Liver (tissue), 3 donors: ENCODE results near the gene TTC39C.

ENCODE experiments used
- EGR1 ChIP-seq, 2 donors: IDR thresholded peaks; 2 replicates each; pipeline ENCODE4 v1.6.1; 2016 to 2018; ENCODE audit warnings: antibody characterized with exemption in 2 of 2, low read depth in 2 of 2
- GABPA ChIP-seq, 2 donors: IDR thresholded peaks in 1 of 2; conservative IDR thresholded peaks in 1 of 2; 2 replicates each; pipeline ENCODE4 v1.6.1; 2016; ENCODE audit warnings: antibody characterized with exemption in 2 of 2, mild to moderate bottlenecking in 1 of 2, moderate library complexity in 1 of 2
- HNF4G ChIP-seq: IDR thresholded peaks from 2 replicates; pipeline ENCODE4 v1.6.1; 2016; ENCODE audit warnings: antibody characterized with exemption
- NR2F2 ChIP-seq: IDR thresholded peaks from 2 replicates; pipeline ENCODE4 v1.6.1; 2016; ENCODE audit warnings: antibody characterized with exemption
- RAD21 ChIP-seq, 2 donors: IDR thresholded peaks; 2 replicates each; pipeline ENCODE4 v1.6.1; 2016; ENCODE audit warnings: antibody characterized with exemption in 2 of 2, mild to moderate bottlenecking in 2 of 2
- SP1 ChIP-seq: IDR thresholded peaks from 2 replicates; pipeline ENCODE4 v1.6.1; 2018; ENCODE audit warnings: antibody characterized with exemption, mild to moderate bottlenecking
- TAF1 ChIP-seq: conservative IDR thresholded peaks from 2 replicates; pipeline ENCODE4 v1.6.1; 2016; ENCODE audit warnings: antibody characterized with exemption, mild to moderate bottlenecking
- YY1 ChIP-seq: IDR thresholded peaks from 2 replicates; pipeline ENCODE4 v1.6.1; 2016; ENCODE audit warnings: antibody characterized with exemption, mild to moderate bottlenecking
- TF ChIP-seq, protein P1 (sequence below): fragments of 150-350 bp; IDR thresholded peaks from 2 replicates; pipeline ENCODE4 v1.5.1; 2017; ENCODE audit warnings: improper control_type of control experiment, low read depth, low read length; ENCODE audit not compliant: missing input control
- TF ChIP-seq, protein P2 (sequence below): IDR thresholded peaks from 2 replicates; pipeline ENCODE4 v1.6.1; 2016; ENCODE audit warnings: antibody characterized with exemption
- TF ChIP-seq, protein P3 (sequence below): IDR thresholded peaks from 2 replicates; pipeline ENCODE4 v1.6.1; 2016; ENCODE audit warnings: antibody characterized with exemption, mild to moderate bottlenecking
- TF ChIP-seq, protein P4 (sequence below): IDR thresholded peaks from 2 replicates; pipeline ENCODE4 v1.6.1; 2016; ENCODE audit warnings: antibody characterized with exemption
- TF ChIP-seq, protein P5 (sequence below): IDR thresholded peaks from 2 replicates; pipeline ENCODE4 v1.6.1; 2016; ENCODE audit warnings: antibody characterized with exemption
- donor health status: healthy.
- donor health status: healthy.

DNA sequence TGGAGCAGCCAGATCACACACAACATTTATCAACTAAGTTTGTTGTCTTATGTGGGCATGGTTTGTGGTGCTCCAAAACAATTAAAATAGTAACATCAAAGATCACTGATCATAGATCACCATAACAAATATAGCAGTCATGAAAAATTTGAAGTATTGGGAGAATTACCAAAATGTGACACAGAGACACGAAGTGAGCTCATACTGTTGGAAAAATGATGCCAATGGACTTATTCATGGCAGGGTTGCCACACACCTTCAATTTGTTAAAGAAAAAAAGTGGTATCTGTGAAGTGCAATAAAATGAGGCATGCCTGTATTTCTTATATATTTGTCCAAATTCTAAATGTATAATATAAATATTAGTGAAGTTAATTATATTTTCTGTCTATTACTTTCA, 81.4 kb downstream of the TTC39C start:
- TF ChIP-seq YY1: no peak
- TF ChIP-seq, protein P1, sequence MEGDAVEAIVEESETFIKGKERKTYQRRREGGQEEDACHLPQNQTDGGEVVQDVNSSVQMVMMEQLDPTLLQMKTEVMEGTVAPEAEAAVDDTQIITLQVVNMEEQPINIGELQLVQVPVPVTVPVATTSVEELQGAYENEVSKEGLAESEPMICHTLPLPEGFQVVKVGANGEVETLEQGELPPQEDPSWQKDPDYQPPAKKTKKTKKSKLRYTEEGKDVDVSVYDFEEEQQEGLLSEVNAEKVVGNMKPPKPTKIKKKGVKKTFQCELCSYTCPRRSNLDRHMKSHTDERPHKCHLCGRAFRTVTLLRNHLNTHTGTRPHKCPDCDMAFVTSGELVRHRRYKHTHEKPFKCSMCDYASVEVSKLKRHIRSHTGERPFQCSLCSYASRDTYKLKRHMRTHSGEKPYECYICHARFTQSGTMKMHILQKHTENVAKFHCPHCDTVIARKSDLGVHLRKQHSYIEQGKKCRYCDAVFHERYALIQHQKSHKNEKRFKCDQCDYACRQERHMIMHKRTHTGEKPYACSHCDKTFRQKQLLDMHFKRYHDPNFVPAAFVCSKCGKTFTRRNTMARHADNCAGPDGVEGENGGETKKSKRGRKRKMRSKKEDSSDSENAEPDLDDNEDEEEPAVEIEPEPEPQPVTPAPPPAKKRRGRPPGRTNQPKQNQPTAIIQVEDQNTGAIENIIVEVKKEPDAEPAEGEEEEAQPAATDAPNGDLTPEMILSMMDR: no peak
- TF ChIP-seq, protein P2, sequence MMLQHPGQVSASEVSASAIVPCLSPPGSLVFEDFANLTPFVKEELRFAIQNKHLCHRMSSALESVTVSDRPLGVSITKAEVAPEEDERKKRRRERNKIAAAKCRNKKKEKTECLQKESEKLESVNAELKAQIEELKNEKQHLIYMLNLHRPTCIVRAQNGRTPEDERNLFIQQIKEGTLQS: no peak
- TF ChIP-seq, protein P3, sequence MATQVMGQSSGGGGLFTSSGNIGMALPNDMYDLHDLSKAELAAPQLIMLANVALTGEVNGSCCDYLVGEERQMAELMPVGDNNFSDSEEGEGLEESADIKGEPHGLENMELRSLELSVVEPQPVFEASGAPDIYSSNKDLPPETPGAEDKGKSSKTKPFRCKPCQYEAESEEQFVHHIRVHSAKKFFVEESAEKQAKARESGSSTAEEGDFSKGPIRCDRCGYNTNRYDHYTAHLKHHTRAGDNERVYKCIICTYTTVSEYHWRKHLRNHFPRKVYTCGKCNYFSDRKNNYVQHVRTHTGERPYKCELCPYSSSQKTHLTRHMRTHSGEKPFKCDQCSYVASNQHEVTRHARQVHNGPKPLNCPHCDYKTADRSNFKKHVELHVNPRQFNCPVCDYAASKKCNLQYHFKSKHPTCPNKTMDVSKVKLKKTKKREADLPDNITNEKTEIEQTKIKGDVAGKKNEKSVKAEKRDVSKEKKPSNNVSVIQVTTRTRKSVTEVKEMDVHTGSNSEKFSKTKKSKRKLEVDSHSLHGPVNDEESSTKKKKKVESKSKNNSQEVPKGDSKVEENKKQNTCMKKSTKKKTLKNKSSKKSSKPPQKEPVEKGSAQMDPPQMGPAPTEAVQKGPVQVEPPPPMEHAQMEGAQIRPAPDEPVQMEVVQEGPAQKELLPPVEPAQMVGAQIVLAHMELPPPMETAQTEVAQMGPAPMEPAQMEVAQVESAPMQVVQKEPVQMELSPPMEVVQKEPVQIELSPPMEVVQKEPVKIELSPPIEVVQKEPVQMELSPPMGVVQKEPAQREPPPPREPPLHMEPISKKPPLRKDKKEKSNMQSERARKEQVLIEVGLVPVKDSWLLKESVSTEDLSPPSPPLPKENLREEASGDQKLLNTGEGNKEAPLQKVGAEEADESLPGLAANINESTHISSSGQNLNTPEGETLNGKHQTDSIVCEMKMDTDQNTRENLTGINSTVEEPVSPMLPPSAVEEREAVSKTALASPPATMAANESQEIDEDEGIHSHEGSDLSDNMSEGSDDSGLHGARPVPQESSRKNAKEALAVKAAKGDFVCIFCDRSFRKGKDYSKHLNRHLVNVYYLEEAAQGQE: no peak
- TF ChIP-seq SP1: no peak
- TF ChIP-seq HNF4G: no peak
- TF ChIP-seq RAD21 (IDR thresholded peaks at IDR 0.05): no peak
- TF ChIP-seq, protein P4, sequence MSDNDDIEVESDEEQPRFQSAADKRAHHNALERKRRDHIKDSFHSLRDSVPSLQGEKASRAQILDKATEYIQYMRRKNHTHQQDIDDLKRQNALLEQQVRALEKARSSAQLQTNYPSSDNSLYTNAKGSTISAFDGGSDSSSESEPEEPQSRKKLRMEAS: no peak
- TF ChIP-seq GABPA (IDR thresholded peaks at IDR 0.05 in 1 of 2, conservative IDR thresholded peaks at IDR 0.05 in 1 of 2): no peak
- TF ChIP-seq NR2F2: no peak
- TF ChIP-seq, protein P5, sequence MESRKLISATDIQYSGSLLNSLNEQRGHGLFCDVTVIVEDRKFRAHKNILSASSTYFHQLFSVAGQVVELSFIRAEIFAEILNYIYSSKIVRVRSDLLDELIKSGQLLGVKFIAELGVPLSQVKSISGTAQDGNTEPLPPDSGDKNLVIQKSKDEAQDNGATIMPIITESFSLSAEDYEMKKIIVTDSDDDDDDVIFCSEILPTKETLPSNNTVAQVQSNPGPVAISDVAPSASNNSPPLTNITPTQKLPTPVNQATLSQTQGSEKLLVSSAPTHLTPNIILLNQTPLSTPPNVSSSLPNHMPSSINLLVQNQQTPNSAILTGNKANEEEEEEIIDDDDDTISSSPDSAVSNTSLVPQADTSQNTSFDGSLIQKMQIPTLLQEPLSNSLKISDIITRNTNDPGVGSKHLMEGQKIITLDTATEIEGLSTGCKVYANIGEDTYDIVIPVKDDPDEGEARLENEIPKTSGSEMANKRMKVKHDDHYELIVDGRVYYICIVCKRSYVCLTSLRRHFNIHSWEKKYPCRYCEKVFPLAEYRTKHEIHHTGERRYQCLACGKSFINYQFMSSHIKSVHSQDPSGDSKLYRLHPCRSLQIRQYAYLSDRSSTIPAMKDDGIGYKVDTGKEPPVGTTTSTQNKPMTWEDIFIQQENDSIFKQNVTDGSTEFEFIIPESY: no peak
- no peak for TF ChIP-seq TAF1
- no peak for TF ChIP-seq EGR1 (IDR thresholded peaks at IDR 0.05; ENCODE audit: low read depth in 2 of 2)
